HG02981 (cell line): ENCODE results near the gene TTLL6.
"Not testable (repeated sequence)": the region's sequence is repeated elsewhere in the genome, so short reads cannot be mapped to it uniquely, and the experiment has no call there.

Experiments used
- ATAC-seq: cut with Tn5 transposase; IDR thresholded peaks from one replicate; pipeline ENCODE4 v1.9.1; 2021; ENCODE audit warnings: mild to moderate bottlenecking, moderate library complexity; ENCODE audit not compliant: unreplicated experiment

TTLL6 gene

DNA sequence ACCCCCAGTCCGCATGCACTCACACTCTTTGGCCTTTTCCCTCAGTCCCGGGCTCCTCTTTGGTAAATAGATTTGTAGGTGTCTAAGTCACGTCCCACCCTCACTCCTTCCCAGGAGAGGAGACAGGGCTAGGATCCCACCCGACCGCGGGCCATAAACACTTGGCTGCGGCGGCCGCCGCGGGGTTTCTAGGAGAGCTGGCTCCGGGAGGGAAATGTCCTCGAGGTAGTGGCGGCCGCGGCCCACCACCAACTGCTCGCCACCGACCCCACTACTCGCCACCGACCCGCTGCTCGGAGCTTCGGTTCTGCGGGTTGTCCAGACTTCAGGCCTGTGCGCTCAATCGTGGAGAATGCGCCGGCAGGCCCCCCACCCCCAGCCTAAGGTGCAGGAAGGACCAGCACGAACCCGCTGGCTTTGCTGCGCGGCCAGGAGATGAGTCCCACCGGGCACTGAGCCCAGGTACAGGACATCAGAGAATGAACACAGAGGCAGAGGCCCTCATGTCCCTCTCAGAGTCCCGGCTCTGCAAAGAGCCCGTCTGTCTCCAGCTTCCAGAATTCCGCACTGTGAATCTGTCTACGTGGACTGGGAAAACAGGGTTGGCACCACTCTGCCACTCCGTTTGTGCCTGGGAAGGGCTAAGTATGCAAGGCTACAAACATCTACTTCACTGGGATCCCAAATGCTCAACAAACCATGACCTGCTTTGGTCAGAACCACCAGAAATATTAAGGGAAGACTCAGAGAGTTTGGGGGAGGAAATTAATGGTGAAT, 91.6 kb downstream of the TTLL6 start:
- ATAC-seq = no peak

DNA sequence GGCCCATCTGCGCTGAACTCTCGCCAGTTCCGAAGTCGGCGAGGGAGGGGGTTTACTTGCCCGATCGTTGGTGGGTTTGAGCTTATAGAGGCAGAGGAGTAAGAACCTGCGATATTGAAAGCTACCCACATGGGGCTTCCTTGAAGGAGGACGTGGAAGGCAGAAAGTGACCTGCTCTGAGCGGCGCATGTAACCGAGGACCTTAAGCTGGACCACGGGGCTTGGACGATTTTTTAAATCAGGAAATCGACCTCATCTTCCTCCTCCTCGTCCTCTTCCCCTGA, 92.1 kb downstream of the TTLL6 start:
- no peak for ATAC-seq

DNA sequence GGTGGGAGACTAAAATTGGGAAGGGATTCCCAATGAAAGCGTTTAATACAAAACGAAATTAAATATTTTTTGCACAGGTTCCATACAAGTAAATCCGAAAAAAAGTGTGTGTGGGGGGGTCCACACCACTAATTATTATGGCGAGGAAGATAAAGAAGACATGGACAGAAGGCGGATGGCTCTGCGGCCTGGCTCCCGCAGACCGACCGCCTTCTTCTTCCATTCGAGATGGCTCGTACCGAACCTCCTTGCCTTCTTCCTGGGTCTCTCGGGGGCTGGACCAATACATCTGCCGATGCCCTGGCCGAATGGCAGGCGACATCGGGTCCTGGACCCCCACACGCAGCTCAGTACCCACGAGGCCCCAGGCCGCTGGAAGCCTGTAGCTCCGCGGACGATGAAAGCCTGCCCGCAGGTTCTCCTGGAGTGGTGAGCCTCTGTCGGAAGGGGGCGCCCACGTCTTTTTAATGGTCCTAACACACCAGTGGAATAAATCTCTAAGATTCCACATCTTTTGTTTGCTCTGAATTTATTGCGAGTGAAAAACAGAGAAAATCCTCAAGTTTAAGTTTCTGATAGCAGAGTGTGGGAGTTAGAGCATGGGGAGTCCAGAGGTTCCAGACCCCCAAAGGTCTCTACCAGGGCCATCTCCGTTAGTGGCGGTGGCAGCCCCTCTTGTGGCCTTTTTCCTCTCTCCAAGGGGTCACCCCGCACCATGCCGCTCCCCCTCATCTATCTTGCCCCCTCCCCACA, 92.6 kb downstream of the TTLL6 start:
- no peak for ATAC-seq

DNA sequence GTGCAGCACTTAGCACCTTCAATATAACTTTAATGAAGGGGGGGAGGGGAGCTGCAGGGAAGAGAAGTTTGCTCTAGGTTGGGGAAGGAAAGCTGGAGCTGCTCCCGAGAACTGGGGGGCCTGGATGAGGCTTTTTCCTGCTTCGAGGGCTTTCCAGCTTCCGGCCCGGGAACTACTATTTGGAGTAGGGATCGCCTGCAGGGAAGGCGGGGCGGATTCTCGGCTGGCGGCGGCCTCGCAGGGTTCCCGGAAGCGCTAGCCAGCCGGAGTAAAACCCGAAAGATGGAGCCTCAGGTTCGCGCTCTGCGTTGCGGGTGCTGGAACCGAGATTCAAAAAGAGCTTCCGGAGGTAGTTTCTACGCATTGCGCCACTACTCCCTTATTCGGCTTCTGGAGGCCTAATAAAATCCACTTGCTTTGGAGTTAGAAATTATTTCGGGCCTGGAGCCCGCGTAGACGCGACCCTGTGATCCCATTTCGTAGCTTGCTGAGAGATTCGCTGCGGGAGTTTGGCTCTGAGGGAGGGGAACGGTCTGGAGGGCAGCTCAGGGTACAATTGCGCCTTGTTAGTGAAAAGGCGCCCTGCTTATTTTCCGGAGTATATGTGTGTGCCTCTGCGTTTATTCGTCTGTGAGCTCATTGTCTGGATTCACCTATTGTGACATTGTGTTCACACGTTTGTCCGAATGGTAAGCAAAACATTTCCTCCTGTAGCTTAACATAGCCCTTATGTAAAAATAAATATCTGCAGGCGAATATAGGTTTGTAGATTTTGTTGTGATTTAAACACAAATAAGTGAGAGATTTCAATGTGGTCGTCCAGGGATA, 93.4 kb downstream of the TTLL6 start:
- ATAC-seq = no peak

DNA sequence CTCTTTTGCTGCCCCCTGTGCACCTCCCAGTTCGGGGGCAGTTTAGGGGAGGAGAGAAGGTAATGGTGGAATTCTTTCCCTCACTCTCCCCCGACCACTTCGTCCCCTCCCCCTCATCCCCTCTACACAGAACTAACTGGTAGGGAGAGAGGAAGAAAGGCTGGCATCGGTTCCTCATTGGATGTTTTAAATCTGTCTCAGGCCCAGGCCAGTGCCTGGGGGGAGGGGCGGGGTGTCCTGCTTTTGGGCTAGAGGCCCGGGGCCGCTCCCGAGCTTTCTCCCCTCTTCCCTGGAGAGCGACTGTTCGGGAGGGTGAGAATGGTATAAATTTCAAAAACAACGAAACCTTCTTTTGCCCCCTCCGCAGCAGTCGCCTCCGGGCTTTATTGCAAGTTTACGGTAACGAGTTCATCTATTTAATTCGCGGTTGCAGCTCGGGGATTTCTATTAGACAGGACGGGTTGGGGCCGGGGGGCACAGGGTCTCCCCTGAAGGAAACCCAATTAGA, 94.1 kb downstream of the TTLL6 start, which contains the start of gene PRAC2:
Gene PRAC2 (plus strand): TSS at position 271 of the 508 bp plus-strand sequence. CDS start 1,226 bp downstream, outside the sequence.
- no peak for ATAC-seq

DNA sequence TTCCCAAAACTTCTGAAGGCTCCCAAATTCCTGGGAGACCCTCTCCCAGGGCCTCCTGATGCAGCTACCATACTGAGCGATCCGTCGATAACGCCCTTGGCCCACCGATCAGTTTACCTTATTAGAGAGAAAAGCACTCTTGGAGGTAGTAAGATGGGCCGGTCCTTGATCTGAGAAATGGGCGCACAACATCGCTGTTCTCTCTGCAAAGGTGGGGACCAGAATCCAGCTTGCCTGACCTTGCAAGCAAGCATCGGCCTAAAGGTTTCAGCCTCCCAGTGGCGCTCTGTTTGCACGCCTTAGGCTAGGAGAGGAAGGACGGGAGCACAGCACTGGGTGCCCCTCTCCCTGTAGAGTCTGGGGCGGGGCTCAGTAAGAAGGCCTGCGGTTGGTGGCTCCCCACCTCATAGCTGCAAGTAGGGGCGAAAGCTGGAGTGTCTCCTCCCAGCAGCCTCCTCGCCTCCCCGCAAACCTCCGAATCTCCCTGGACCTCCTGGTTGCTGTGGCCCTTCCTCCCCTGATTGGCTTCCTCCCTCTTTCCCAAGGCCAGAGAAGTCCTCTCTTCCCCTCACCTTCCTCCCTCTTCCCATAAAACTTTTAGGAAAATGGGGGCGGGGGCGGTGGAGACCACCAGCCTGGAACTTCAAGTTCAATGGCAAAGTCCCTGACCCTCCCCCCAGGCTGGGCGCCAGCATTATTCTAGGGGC, 94.7 kb downstream of the TTLL6 start, which contains the start of gene PRAC1:
Gene PRAC1 (minus strand): TSS at position 318 of the 707 bp plus-strand sequence. CDS start 126 bp downstream, at position 192.
- no peak for ATAC-seq

DNA sequence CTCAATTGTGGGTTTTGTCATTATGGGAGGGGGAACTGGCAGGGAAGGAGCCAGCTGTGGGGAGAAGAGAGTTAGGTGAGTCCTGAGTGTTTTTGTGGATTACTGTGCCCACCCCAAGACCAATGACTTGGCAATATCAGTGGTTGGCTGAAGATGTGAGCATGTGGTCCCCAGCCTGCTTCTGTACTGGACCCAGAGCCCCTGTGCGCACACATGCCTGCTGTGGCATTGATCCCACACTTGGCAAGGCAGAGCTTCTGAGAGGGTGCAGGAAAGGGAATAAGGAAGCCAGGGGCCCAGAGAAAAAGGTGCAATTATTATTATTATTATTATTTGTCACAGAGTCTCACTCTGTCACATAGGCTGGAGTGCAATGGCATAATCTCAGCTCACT, 96.0 kb downstream of the TTLL6 start:
- no peak for ATAC-seq

DNA sequence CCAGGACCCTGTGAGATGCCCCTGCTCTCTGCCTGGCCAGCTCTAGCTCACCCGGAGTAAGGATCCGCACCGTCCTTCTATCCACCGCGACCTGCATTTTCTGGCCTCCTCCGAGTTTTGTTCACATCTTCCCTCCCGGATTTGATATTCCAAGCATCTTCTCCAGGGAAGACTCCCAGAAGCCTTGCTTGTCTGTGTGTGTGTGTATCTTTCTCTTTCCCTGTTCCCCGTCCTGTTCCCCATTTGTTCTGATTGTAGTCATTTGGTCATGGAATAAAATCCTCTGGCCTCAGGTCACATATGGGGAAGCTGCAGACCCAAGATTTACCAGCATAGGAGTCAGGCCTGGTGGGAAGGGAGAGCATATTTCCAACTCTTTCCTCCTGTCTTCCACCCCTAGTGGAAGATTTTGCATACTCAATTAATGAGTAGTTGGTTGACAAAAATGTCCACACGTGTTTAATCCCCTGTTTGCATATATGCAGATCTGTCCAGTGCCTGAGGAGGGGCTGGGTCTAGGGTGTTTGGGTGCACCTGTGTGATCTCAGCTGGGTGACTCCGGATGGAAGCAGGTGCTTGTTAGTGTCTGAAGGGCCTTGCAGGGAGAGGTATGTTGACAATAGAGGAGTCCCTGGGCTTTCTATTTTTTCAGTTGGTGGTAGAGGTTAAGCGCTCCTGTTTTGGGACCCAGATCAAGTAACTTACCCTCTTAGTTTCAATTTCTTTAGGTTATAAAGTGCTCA, 96.6 kb downstream of the TTLL6 start:
- ATAC-seq = no peak

DNA sequence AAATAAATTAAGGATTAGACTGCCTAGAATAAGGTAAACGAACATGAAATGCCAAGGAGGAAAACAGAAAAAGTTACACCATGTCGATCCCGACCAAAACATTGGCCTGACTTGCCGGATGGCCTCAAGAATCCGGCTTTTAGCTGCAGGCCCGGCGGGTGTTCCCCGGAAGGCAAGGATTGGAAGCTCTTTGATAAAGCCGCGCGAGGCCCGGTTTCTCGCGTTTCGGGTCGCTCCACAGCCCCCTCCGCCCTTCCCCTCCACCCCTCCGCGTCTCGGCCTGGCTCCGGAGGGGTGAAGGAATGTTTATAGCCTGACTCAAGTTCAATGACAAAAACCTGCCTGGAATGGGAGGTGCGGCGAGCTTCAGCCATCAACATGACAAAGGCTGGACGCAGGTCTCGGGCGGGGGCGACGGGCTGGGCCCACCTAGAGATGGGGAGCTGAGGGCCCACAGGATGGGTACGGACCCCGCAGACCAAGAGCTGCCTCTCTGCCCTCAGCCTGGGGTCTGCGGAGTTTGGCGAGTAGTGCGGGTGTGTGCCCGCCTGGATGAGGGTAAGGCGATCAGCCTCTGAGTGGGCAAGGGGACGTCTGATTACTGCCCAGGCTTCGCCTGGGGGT, 97.3 kb downstream of the TTLL6 start:
- no peak for ATAC-seq

DNA sequence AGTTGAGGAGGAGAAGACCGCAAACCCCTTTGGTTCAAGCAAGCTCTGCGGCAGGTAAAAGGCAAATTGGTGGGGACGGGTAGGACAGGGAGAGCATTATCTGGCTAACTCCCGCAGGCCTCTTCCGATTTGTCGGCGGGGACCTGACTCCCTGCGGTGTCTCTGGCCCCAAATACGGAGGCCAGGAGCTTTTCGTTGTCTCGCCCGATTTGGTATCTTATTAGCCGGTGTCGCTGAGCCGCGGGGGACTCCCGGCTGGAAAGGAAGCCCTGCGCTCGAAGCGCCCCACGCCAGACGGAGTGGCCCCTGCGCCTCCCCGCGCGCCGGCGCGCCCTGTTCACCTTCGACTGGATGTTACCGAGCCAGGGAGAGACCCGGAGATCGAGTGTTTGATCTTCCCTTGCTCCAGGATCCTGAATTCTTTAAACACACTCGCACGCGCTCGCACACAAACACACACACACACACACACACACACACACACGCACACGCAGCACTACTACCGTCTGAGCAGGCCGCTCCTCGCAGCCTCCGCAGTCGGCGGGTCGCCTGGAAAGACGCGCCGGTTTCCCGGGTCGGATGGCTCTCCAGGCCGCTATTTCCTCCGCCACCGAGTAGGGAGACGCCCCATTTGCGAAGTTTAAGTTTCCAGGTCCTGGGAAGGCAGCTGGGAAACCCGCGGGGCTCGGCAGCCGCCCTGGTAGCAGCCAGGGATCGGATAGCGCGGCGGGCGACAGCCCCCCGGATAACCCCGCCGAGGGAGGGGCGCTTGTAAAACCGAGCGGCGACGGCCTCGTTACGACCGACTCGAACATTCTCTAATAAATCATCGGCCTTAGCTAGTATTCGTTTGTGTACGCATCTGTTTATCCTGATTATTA, 98.0 kb downstream of the TTLL6 start:
- ATAC-seq = no peak

DNA sequence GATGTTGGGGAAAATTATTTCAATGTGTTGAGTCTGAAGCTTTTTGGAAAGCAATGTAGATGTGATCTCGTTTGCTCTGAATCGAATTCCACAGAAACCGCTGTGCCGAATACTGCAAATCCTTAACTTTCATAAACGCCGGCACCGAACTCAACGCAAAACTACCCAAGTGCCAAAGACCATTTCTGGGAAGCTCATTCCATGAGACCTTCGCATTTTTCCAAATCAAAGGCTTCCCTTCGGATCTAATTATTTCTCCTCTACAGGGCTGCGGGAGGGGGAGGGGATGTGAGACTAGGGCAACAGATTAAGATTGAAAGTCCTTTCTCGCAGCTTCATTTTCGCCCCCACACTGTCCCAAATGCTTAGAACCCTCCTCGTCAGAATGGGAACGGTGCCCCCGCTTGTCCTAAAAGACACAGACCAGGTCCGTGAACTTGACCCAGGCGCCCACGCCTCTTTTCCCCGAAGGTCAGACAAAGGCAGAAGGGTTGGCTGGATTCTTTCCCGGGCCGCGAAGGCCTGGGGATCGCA, 98.7 kb downstream of the TTLL6 start:
- ATAC-seq = no peak

DNA sequence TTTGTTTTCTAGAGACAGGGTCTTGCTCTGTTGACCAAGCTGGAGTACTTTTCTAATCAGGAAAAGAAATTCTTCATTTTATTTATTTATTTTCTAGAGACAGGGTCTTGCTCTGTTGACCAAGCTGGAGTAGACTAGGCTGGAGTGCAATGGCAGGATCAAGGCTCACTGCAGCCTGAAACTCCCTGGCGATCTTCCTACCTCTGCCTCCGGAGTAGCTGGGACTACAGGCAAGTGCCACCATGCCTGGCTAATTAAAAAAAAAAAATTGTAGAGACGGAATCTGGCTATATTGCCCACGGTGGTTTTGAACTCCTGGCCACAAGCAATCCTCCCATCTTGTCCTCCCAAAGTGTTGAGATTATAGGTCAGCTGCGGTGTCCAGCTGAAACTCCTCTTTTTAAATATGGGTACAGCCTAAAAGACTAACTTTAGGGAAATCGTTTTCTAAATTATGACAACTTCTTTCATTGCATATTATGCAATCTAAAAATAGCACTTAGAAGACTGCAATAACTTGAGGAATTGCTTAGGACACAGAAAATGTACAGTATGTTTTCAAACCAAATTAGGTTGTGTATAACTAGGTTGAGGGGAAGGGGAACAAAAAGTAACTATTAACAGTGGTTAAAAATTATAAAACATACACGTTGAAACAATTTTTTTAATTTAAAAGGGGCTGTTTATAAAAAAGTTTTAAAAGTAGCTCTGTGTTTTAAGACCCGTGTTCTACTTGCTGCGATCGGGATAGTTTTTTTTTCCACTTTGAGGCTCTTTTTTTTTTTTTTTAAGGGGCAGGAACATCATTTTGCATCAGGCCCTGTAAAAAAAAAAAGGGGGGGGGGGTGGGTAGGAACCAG, 99.4 kb downstream of the TTLL6 start:
- ATAC-seq = no peak

DNA sequence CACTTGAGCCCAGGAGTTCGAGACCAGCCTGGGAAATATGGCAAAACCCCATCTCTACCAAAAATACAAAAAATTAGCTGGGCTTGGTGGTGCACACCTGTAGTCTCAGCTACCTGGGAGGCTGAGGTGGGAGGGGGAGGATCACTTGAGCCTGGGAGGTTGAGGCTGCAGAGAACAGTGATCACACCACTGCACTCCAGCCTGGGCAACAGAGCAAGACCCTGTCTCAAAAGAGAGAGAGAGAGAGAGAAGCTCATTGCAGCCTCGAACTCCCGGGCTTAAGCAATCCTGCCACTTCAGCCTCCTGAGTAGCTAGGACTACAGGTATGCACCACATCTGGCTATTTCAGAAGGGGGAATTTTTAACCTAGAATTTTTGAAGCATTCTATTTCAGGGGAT, 100.5 kb downstream of the TTLL6 start:
- ATAC-seq = not testable (repeated sequence)

DNA sequence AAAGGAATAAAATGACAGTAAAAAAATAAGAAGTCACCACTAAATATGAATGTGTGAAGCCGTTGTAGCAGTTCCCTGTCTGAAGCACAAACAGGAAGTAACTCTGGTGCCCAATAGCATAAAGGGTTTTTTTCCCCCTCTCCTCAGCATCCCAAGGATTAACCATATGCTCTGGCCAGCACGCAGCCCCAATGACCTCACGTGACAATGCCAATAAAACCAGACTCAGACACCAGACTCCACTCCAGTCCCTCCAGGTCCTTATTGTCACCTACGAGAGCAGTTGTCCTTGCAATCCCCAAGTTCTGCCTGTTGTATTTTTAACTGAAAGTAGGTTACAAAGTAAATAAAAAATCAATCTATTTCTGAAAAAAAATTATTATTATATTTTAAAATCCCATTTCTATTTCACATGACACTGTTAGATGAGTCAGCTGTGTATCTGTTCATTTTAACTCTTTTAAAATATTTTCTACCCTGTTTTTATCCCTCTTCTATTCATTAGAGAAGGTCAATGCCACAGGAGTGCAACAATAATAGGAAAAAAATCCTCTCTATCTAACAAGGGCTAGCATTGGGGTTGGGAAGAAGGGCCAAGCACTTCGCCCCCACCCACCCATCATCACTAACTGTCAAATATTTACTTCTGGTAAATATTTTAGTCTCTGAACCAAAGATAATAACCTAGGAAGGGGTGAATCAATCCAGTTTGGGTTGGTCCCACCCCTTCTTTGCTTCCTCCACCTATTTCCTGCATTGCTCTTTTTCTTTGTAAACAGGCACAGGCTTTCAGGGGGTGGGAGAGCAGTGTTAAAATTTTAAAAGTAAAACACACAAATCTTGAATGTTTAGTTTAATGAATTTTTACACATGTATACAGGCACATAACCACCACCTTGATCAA, 101.3 kb downstream of the TTLL6 start:
- no peak for ATAC-seq
